HL-60 (cell line): ENCODE results near the gene CLEC4M.

Experiments used
- GABPA ChIP-seq: IDR thresholded peaks from 2 replicates; pipeline ENCODE4 v1.6.1; 2012; ENCODE audit warnings: low read depth
- POLR2AphosphoS5 ChIP-seq: IDR thresholded peaks from 2 replicates; pipeline ENCODE4 v1.6.1; 2012; ENCODE audit warnings: low read depth
- SPI1 ChIP-seq: IDR thresholded peaks from 2 replicates; pipeline ENCODE4 v1.6.1; 2012; ENCODE audit warnings: low read depth, mild to moderate bottlenecking, borderline replicate concordance
- TF ChIP-seq, protein P1 (sequence below): IDR thresholded peaks from one replicate; pipeline ENCODE4 v1.5.1; 2011; ENCODE audit warnings: low read length, control low read depth, inconsistent platforms; ENCODE audit not compliant: insufficient read depth
- TF ChIP-seq, protein P2 (sequence below): IDR thresholded peaks from 2 replicates; pipeline ENCODE4 v1.6.1; 2012; ENCODE audit warnings: low read depth; ENCODE audit not compliant: insufficient replicate concordance

DNA sequence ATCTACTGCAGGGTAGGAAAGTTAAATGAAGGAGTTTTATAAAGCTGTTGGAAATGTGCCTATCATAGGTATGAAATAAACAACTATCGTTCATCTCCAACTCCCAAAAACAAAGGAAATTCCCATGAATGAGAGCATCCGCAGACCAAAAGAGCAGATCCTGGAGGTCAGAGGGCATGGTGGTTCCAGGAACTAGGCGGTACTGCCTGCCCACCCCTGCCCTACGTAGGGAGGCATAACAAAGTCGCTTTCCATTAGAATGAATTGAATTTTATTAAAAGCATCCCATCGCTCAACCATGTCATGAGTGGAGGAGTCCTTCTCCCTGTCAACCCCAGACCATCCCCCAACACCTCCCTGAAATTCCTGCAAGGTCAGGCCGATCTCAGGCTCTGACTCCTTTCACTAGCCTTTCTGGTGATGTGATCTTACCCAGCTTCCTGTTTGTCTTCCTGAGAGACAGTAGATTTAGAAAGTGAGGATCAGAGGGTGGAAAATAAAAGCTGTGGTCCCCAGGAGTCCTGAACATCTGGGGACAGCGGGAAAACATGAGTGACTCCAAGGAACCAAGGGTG, at the start of gene CLEC4M:
- TF ChIP-seq, protein P1, sequence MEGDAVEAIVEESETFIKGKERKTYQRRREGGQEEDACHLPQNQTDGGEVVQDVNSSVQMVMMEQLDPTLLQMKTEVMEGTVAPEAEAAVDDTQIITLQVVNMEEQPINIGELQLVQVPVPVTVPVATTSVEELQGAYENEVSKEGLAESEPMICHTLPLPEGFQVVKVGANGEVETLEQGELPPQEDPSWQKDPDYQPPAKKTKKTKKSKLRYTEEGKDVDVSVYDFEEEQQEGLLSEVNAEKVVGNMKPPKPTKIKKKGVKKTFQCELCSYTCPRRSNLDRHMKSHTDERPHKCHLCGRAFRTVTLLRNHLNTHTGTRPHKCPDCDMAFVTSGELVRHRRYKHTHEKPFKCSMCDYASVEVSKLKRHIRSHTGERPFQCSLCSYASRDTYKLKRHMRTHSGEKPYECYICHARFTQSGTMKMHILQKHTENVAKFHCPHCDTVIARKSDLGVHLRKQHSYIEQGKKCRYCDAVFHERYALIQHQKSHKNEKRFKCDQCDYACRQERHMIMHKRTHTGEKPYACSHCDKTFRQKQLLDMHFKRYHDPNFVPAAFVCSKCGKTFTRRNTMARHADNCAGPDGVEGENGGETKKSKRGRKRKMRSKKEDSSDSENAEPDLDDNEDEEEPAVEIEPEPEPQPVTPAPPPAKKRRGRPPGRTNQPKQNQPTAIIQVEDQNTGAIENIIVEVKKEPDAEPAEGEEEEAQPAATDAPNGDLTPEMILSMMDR = no peak
- TF ChIP-seq SPI1 (no peak), POLR2AphosphoS5 (no peak), GABPA (no peak)
- TF ChIP-seq, protein P2, sequence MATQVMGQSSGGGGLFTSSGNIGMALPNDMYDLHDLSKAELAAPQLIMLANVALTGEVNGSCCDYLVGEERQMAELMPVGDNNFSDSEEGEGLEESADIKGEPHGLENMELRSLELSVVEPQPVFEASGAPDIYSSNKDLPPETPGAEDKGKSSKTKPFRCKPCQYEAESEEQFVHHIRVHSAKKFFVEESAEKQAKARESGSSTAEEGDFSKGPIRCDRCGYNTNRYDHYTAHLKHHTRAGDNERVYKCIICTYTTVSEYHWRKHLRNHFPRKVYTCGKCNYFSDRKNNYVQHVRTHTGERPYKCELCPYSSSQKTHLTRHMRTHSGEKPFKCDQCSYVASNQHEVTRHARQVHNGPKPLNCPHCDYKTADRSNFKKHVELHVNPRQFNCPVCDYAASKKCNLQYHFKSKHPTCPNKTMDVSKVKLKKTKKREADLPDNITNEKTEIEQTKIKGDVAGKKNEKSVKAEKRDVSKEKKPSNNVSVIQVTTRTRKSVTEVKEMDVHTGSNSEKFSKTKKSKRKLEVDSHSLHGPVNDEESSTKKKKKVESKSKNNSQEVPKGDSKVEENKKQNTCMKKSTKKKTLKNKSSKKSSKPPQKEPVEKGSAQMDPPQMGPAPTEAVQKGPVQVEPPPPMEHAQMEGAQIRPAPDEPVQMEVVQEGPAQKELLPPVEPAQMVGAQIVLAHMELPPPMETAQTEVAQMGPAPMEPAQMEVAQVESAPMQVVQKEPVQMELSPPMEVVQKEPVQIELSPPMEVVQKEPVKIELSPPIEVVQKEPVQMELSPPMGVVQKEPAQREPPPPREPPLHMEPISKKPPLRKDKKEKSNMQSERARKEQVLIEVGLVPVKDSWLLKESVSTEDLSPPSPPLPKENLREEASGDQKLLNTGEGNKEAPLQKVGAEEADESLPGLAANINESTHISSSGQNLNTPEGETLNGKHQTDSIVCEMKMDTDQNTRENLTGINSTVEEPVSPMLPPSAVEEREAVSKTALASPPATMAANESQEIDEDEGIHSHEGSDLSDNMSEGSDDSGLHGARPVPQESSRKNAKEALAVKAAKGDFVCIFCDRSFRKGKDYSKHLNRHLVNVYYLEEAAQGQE = no peak
